Transverse colon (tissue), 3 donors: ENCODE results near the gene HEBP1.

Experiments
- CTCF ChIP-seq, 5 experiments: fragments of 200-600 bp in 3 of 5; fragments of 450-650 bp in 2 of 5; sonication (generic) in 3 of 5; IDR thresholded peaks; 1 replicate in 2 of 5; 2 replicates in 3 of 5; pipeline ENCODE4 v1.5.1; 2016 to 2017; ENCODE audit warnings: antibody characterized with exemption in 5 of 5, inconsistent platforms in 3 of 5, mild to moderate bottlenecking in 2 of 5, moderate library complexity in 1 of 5
- POLR2A ChIP-seq: fragments of 450-650 bp; IDR thresholded peaks from one replicate; pipeline ENCODE4 v1.6.1; 2016; ENCODE audit warnings: antibody characterized with exemption, mild to moderate bottlenecking, moderate library complexity

GRCh38 chr12:12947902-12948301, 52.2 kb downstream of the HEBP1 start:
- TF ChIP-seq POLR2A, result no peak
- TF ChIP-seq CTCF (IDR thresholded peaks at IDR 0.05), result no peak
